ENCODE data around the gene GLDC. TPM values are rescaled to one million over a fixed set of nuclear protein-coding genes. Genes with fewer than 3 reads are reported as not detected.
"Not testable (repeated sequence)": the region's sequence is repeated elsewhere in the genome, so short reads cannot be mapped to it uniquely, and the experiment has no call there.

The GLDC gene
- total RNA-seq, 1 donor = 0.21 TPM

DNA sequence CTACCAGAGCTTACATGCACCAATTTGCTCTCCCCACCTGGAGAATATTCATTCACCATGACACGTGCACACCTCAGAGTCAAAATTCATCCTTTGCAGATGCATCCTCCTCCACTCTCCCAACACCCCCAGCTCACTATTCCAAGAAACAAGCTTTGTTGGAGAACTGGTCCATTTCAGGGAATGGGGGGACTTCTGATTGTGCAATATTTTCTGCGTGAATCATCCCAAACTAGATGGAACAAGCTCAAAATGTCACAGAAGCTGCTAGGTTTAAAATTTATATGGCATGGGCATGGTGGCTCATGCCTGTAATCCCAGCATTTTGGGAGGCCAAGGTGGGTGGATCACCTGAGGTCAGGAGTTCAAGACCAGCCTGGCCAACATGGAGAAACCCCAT lies 3.6 kb downstream of the GLDC start:
- H3K4me3 ChIP-seq (ENCODE audit: low read length) = no peak overlapping the region
- peaks cover 18% of the 10 kb centered on the region for H3K4me1 ChIP-seq (ENCODE audit: insufficient read depth, low read length)
- H3K27me3 ChIP-seq (ENCODE audit: insufficient read depth, low read length) = peaks cover 55% of the 10 kb centered on the region
- H3K9me3 ChIP-seq (ENCODE audit: low read depth, low read length) = no peaks in the 10 kb centered on the region

DNA sequence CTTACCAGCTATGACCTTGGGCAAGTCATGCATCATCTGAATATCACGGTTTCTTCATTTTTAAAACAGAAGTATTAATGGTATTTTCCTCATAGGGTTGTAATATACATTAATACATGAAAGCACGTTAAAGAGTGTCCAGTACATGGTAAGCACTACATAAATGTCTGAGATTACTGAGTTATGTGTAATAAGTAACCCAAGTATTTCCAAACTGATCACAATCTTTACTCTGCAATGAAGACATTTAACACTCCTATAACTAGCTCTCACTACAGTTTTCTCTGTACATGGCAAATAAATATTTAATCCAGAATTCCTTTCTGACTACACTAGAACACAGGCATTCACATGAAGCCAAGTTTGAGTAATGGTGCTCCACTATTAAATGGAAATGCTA lies 4.0 kb downstream of the GLDC start:
- H3K4me1 ChIP-seq (ENCODE audit: insufficient read depth, low read length) = peaks cover 18% of the 10 kb centered on the region
- no peak overlapping the region for H3K4me3 ChIP-seq (ENCODE audit: low read length)
- no peaks in the 10 kb centered on the region for H3K9me3 ChIP-seq (ENCODE audit: low read depth, low read length)
- H3K27me3 ChIP-seq (ENCODE audit: insufficient read depth, low read length) = peaks cover 51% of the 10 kb centered on the region

DNA sequence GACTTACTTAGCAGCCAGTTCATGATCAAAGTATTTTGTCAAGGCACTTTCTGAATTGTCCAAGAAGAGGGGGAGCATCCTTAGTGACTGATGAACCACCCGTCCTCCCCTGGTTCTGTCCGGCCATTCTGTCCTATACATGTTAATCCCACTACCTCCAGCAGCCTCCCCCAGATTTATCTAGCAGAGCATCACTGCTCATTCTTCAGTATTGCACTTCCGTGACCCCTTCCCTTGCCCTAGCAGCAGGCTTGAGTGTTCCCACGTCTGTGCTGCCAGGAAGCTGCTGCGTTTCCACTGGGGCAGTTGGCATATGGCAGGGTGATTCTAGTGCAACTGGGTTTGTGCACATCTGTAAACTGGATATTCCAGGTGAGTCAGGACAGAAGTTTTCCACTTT lies 4.5 kb downstream of the GLDC start:
- no peak overlapping the region for H3K4me3 ChIP-seq (ENCODE audit: low read length)
- peaks cover 46% of the 10 kb centered on the region for H3K27me3 ChIP-seq (ENCODE audit: insufficient read depth, low read length)
- H3K9me3 ChIP-seq (ENCODE audit: low read depth, low read length) = no peaks in the 10 kb centered on the region
- peaks cover 18% of the 10 kb centered on the region for H3K4me1 ChIP-seq (ENCODE audit: insufficient read depth, low read length)

DNA sequence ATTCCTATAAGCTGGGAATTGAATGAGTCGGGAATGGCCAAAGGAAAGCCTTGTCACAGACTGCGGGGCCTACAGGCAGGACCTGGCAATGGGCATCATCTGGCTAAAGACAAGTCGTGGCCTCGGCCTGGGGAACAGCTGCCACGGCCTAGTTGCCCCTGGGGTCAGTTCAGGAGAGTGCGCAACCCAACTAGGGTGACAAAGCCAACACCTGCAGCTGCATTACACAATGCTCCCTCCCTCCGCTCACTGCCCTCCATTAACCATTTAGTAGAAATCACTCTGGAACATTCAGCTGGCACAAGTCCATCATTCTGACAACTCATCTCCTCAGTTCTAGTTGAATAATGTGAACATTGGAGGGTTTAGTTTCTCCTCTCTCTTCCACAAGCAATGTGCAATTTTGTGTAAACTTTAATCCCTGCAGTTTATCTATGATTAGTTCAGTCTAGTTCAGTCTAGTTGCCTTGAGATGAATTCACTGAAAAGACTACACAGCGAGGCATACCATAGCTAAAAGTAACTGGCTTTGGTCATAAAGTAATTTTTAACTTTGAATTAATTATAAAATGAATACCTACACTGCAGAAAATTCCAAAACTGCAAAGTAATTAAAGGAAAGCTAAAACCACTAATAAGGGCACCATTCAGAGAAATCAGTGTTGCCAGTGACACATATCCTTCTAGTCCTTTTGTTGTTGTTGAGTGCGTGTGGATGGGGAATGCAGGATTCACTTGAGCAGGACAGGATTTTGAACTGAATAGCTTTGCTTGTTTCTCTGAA lies 5.1 kb downstream of the GLDC start:
- Histone ChIP-seq H3K4me3 (ENCODE audit: low read length) (no peak overlapping the region), H3K27me3 (ENCODE audit: insufficient read depth, low read length) (peaks cover 40% of the 10 kb centered on the region), H3K4me1 (ENCODE audit: insufficient read depth, low read length) (peaks cover 13% of the 10 kb centered on the region), H3K9me3 (ENCODE audit: low read depth, low read length) (no peaks in the 10 kb centered on the region)

DNA sequence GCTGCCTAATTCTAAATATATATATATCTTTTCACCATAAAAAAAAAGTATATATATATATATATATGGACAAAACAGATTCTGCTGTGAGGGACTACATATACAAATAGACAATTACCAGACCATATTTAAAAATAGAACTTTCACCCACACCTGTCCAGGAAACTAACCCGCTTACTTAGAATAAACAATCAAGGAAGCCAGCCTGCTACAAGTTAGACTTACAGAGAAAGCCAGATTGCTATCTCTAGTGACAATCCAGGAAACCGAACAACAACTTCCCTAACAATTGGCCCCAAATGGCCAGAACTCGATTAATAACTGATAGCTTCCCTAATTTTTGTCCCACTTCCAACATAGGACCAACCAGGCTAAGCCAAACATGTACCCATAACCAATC lies 5.9 kb downstream of the GLDC start:
- H3K27me3 ChIP-seq (ENCODE audit: insufficient read depth, low read length) = peaks cover 36% of the 10 kb centered on the region
- no peak overlapping the region for H3K4me3 ChIP-seq (ENCODE audit: low read length)
- H3K9me3 ChIP-seq (ENCODE audit: low read depth, low read length) = no peaks in the 10 kb centered on the region
- peaks cover 7% of the 10 kb centered on the region for H3K4me1 ChIP-seq (ENCODE audit: insufficient read depth, low read length)

DNA sequence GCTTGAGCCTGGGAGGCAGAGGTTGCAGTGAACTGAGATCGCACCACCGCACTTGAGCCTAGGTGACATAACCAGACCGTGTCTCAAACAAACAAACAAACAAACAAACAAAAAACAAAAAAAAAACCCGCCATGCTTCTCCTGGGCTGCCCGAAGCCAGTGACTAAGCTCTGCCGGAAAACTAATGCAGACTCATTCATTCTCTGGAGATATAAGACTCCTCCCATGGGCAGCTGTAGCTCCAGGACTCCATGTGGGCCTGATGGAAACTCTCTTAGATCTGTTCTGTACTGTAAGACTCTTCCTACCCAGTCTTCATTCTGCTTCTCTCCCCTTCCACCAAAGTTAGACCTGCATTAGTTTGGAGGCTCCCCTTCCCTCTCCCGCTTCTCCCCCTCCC lies 11.1 kb downstream of the GLDC start:
- H3K4me1 ChIP-seq (ENCODE audit: insufficient read depth, low read length) = no peaks in the 10 kb centered on the region
- H3K9me3 ChIP-seq (ENCODE audit: low read depth, low read length) = no peaks in the 10 kb centered on the region
- no peak overlapping the region for H3K4me3 ChIP-seq (ENCODE audit: low read length)
- H3K27me3 ChIP-seq (ENCODE audit: insufficient read depth, low read length) = no peaks in the 10 kb centered on the region

DNA sequence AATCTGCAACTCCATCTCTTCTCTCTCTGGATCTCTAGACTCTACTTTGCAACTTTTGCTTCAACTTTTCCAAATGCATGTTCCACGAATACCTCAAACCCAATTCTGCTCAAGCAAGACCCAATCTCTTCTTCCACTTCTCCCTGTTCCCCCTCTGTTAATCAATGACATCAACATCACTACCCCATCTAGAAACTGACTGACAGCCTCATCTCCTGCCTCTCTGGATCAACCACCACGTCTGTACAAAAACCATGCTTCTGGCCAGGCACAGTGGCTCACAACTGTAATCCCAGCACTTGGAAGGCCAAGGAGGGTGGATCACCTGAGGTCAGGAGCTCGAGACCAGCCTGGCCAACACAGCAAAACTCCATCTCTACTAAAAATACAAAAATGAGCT lies 12.2 kb downstream of the GLDC start:
- Histone ChIP-seq H3K4me3 (ENCODE audit: low read length) (no peak overlapping the region), H3K27me3 (ENCODE audit: insufficient read depth, low read length) (no peaks in the 10 kb centered on the region), H3K4me1 (ENCODE audit: insufficient read depth, low read length) (no peaks in the 10 kb centered on the region), H3K9me3 (ENCODE audit: low read depth, low read length) (no peaks in the 10 kb centered on the region)

DNA sequence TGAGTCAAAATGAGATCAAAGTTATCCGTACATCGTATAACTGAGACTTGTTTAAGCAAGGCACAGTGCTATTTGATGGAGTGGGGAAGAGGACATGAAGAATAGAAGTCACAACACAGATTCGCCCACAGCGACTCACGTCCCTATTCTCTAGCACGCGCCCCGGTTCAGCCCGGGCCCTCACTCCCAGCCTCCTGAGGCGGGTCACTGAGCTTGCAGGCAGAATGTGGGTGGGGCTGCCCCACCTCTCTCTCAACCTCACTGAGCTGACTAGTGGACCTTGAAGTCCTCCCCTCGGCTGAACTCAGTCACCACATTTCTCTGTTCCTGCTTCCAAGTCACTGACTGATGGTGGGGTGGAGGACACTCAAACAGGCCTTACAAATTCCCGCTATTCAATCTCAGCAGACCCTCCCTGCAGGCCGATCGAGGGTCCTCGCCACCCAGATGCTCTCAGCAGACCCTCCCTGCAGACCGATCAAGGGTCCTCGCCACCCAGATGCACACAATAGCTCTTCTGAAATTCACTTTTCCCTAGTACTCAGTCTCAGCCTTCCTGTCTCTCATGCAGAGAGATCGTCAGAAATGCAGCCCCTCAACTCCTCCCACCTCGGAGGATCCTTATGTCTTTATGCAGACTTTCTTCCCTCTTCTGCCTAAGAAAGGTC lies 12.9 kb downstream of the GLDC start:
- Histone ChIP-seq H3K9me3 (ENCODE audit: low read depth, low read length) (no peaks in the 10 kb centered on the region), H3K4me1 (ENCODE audit: insufficient read depth, low read length) (no peaks in the 10 kb centered on the region), H3K27me3 (ENCODE audit: insufficient read depth, low read length) (no peaks in the 10 kb centered on the region), H3K4me3 (ENCODE audit: low read length) (no peak overlapping the region)

DNA sequence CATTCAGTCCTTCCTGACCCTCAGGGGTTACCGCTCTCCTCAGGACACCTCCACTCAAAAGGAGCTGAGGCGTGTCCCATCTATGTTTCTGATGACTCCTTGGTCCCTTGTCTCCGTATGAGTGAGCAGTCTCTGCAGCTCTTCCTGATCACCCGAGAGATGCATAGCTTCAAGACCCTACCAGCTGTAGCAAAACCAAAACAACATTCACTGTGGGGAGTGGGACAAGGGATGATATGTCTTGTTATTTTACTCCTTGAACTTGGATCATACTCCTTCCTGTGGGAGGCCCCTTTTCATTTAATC lies 14.4 kb downstream of the GLDC start:
- no peaks in the 10 kb centered on the region for H3K4me1 ChIP-seq (ENCODE audit: insufficient read depth, low read length)
- H3K27me3 ChIP-seq (ENCODE audit: insufficient read depth, low read length) = no peaks in the 10 kb centered on the region
- H3K4me3 ChIP-seq (ENCODE audit: low read length) = no peak overlapping the region
- no peaks in the 10 kb centered on the region for H3K9me3 ChIP-seq (ENCODE audit: low read depth, low read length)

DNA sequence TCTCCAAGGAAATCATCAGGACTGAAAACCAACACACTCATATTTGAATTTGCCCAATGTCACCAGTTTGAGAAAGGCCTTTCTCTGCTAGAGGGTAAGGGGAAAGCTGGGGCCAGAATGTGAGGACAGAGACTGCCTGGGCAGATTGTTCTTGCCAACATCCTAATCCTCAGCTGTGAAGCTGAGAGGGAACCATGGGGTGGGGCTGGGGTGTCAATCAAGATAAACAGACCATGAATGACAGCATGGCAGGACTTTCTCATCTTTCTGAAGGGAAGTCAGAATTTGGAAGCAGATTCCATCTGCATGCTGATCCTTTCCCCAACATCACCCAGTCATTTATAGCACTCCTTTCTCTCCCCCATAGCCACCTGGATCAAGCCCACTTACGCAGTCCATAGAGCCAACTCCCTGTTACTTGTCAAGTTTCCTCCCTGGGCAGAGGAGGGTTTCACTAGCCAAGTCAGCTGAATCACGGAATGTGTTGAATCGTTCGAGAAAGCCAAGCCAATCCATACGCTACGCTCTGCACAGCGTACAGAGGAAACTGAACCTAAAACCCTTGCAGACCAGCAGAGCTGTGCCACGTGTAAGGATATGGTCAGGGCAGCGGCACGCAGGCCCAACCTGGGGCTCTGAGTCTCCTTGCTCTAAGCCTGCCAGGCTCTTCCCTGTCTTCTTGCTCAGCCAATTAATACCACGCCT lies 14.9 kb downstream of the GLDC start:
- Histone ChIP-seq H3K4me3 (ENCODE audit: low read length) (no peak overlapping the region), H3K9me3 (ENCODE audit: low read depth, low read length) (no peaks in the 10 kb centered on the region)

DNA sequence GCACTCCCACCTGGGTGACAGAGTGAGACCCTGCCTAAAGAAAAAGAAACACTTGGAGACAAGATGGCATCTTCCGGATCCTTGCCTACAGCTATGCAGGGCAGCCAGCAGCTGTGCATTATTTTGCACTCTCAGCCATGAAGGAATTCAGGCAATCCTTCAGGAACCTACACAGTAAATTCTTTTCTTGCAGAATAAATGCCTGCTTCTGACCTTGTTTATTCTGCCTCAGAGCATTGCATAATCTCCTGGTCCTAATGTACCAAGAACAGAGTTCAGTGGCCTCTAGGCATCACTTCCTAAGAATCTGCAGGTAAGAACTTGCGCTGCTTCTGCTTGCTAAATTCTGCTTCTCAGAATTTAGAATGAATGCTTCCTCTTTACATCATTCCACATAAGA lies 16.8 kb downstream of the GLDC start:
- Histone ChIP-seq H3K9me3 (ENCODE audit: low read depth, low read length) (no peaks in the 10 kb centered on the region), H3K4me1 (ENCODE audit: insufficient read depth, low read length) (no peaks in the 10 kb centered on the region), H3K4me3 (ENCODE audit: low read length) (no peak overlapping the region), H3K27me3 (ENCODE audit: insufficient read depth, low read length) (no peaks in the 10 kb centered on the region)

More for the DNA sequence above, 14.9 kb downstream of the GLDC start:
- Histone ChIP-seq H3K4me1 (ENCODE audit: insufficient read depth, low read length) (no peaks in the 10 kb centered on the region), H3K27me3 (ENCODE audit: insufficient read depth, low read length) (no peaks in the 10 kb centered on the region)

DNA sequence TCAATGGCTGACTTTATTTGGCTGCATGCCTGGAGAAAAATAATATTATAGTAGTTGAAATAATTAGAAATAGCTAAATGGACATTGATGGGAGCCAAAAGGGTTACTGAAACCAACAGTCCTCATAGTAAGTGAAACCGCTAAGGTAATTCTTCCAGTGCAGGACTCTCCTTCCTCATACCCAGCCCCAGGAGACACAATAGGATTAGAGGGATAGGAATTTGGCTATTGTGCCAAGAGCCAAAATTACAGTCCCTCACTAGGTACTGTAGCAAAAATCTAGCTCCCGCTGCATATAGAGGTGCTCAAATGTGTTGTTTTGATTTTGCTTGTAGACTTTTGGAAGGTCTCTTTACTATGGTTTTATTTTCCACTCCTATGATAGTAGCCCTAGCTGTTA lies 20.2 kb downstream of the GLDC start:
- Histone ChIP-seq H3K4me1 (ENCODE audit: insufficient read depth, low read length) (no peaks in the 10 kb centered on the region), H3K9me3 (ENCODE audit: low read depth, low read length) (no peaks in the 10 kb centered on the region), H3K4me3 (ENCODE audit: low read length) (no peak overlapping the region), H3K27me3 (ENCODE audit: insufficient read depth, low read length) (no peaks in the 10 kb centered on the region)

DNA sequence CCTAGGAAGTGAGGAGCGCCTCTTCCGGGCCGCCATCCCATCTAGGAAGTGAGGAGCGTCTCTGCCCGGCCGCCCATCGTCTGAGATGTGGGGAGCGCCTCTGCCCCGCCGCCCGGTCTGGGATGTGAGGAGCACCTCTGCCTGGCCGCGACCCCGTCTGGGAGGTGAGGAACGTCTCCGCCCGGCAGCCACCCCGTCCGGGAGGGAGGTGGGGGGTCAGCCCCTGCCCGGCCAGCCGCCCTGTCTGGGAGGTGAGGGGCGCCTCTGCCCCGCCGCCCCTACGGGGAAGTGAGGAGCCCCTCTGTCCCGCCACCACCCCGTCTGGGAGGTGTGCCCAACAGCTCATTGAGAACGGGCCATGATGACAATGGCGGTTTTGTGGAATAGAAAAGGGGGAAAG lies 22.7 kb downstream of the GLDC start:
- H3K9me3 ChIP-seq (ENCODE audit: low read depth, low read length); H3K4me1 ChIP-seq (ENCODE audit: insufficient read depth, low read length); H3K4me3 ChIP-seq (ENCODE audit: low read length); H3K27me3 ChIP-seq (ENCODE audit: insufficient read depth, low read length): not testable (repeated sequence)

DNA sequence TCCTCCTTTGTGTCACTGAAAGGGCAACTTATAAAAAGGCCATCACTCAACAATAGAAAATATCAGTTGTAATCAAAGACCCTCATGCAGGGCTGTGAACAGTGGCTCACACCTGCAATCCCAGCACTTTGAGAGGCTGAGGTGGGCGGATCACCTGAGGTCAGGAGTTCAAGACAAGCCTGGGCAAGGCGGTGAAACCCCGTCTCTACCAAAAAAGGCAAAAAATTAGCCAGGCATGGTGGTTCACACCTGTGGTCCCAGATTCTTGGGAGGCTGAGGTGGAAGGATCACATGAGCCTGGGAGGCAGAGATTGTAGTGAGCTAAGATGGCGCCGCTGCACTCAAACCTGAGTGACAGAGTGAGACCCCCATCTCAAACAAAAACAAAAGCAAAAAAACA lies 24.7 kb downstream of the GLDC start:
- H3K9me3 ChIP-seq (ENCODE audit: low read depth, low read length) = no peaks in the 10 kb centered on the region

DNA sequence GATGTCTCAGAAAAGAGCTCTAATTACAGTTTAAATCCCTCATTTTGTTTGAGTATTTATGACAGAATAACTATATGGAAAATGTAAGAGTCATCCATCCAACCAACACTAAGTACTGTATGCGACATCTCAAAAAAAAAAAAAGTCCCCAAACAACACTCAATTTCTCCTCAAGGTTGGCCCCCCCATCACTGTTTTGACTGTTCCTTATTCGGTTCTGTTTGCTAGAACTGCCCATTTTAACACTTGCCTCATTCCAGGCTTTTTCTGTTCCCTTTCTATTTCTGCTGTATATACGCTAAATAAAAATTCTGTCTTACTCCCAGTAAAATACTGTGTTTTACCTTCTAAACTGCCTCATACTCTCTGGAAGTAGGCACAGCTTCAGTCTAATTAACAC lies 25.2 kb downstream of the GLDC start:
- Histone ChIP-seq H3K4me3 (ENCODE audit: low read length) (no peak overlapping the region), H3K9me3 (ENCODE audit: low read depth, low read length) (no peaks in the 10 kb centered on the region), H3K27me3 (ENCODE audit: insufficient read depth, low read length) (no peaks in the 10 kb centered on the region), H3K4me1 (ENCODE audit: insufficient read depth, low read length) (no peaks in the 10 kb centered on the region)

More for the DNA sequence above, 24.7 kb downstream of the GLDC start:
- Histone ChIP-seq H3K27me3 (ENCODE audit: insufficient read depth, low read length) (no peaks in the 10 kb centered on the region), H3K4me3 (ENCODE audit: low read length) (no peak overlapping the region), H3K4me1 (ENCODE audit: insufficient read depth, low read length) (no peaks in the 10 kb centered on the region)
